ENCODE results near the gene LPP.

The LPP gene

DNA sequence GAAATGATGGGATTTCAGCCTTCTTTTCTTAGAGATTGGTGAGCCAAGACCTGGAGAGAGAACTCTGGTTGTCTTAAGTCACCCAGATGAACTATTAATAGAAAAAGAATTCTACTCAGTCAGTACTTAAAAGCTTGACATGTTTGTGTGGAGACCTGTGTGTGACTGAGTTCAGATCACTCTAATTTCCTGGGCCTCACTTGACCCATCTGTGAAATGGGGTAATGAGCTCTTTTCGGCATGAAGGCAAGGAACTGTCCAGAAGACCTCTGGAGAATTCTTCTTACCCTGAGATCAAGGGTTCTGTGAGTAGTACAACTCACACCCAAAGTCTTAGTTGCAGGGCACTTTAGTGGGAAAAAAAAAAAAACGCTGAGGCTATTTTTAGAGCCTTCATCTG lies 92.9 kb downstream of the LPP start:
- no peak overlapping the region for H3K27ac ChIP-seq
- no peak for DNase-seq (ENCODE audit: low spot score)
- ChIA-PET POLR2A (ENCODE audit: low non-redundant PET) (no interaction called here), CTCF (interaction anchor here (0.7 kb wide), 1 partner anchor 51 kb away, joined by 3 read pairs; no protein-coding TSS in a partner anchor)
- TF ChIP-seq, protein P1, sequence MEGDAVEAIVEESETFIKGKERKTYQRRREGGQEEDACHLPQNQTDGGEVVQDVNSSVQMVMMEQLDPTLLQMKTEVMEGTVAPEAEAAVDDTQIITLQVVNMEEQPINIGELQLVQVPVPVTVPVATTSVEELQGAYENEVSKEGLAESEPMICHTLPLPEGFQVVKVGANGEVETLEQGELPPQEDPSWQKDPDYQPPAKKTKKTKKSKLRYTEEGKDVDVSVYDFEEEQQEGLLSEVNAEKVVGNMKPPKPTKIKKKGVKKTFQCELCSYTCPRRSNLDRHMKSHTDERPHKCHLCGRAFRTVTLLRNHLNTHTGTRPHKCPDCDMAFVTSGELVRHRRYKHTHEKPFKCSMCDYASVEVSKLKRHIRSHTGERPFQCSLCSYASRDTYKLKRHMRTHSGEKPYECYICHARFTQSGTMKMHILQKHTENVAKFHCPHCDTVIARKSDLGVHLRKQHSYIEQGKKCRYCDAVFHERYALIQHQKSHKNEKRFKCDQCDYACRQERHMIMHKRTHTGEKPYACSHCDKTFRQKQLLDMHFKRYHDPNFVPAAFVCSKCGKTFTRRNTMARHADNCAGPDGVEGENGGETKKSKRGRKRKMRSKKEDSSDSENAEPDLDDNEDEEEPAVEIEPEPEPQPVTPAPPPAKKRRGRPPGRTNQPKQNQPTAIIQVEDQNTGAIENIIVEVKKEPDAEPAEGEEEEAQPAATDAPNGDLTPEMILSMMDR (conservative IDR thresholded peaks at IDR 0.05; ENCODE audit: low read depth), result no peak

DNA sequence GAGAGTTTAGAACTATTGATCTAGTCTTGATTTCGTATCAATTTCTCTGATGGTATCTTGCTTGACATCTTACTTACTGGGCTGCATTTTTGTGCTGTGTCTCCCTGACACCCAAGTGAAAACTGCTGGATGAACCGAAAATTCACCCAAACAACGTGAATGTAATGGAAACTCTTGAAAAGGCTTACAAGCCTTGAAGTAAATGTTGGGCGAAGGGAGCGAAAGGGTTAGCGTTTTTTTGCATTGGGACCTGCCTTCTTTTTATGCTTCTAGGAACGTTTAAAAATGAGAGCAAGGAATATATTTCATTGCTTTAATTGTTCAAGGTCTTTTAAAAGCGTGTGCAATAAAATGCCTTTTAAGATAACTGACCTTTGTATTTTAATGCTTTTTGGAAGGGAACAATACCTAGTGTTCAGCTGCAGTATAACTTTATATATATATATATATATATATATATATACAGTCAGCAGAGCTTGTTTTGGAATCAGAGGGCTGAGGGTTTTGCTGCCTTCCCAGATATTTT lies 94.1 kb downstream of the LPP start:
- ChIA-PET POLR2A (ENCODE audit: low non-redundant PET) (no interaction called here), CTCF (interaction anchor here (0.5 to 1.1 kb wide), 2 partner anchors 14 to 462 kb away, joined by 3 to 5 read pairs; no protein-coding TSS in a partner anchor)
- no peak overlapping the region for H3K27ac ChIP-seq

DNA sequence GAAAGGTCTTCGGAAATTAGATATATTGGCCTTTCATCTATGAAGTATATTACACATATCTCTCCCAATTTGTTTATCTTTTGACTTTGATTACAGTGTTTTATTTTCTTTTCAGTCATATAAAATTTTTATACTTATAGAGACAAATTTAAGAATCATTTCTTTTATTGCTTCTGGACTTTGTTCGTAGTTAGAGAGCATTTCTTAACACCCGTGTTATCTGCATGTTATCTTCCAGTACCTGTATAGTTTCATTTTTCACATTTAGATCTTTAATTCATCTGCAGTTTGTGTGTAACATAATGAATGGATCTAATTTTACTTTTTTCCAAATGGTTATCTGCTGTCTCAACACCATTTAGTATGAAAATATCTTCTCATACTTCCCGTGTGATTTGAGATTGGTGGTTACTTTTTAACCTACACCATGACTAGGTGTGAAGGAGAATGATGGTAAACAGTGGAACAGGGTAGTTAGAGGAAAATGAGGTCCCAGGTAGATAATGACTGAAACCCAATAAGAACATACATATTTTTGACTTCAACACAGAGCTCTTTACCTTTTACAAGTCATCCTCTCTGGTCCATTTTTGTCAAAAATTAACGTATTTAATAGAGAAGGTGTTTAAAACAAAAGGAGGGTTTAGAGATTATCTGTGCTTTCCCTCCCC lies 99.3 kb downstream of the LPP start:
- TF ChIP-seq, protein P1 (conservative IDR thresholded peaks at IDR 0.05; ENCODE audit: low read depth), result no peak
- no peak for DNase-seq (ENCODE audit: low spot score)
- POLR2A ChIA-PET (ENCODE audit: low non-redundant PET), result no interaction called here
- CTCF ChIA-PET, result no interaction called here
- no peak overlapping the region for H3K27ac ChIP-seq

More for the DNA sequence above, 94.1 kb downstream of the LPP start:
- DNase-seq (ENCODE audit: low spot score), result no peak
- TF ChIP-seq, protein P1 (conservative IDR thresholded peaks at IDR 0.05; ENCODE audit: low read depth), result no peak

DNA sequence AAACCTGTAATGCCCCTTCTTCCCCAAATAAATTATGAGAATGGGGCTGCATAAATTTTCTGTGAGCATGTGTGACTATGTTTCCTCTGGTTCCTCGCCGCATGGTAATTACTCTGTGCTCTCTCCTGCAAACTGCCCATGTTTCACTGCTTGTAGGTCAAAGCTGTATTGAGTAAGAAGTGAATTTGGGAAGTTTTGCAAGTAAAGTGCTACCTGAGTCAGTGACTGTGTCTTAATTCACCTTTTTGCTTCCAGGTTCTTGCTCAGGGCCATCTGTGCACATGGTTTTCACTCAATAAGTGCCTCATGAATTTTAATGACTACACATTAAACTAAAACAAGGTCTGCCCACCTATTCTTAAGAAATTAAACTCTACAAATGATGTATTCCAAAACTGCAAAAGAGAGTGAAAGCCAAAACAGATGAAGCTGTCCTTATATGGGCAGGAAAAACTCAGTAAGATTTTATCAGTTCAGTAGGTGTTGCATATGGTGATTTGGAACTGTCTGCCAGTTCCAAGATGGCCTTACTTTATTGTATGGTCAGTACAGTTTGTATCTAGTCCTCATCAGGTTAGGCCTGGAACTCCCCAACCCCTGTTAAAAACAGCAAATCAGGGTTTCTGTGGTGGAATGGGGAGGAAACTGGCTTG lies 100.0 kb downstream of the LPP start:
- no peak overlapping the region for H3K27ac ChIP-seq
- CTCF ChIA-PET, result no interaction called here
- POLR2A ChIA-PET (ENCODE audit: low non-redundant PET), result no interaction called here
- no peak for DNase-seq (ENCODE audit: low spot score)
- TF ChIP-seq, protein P1 (conservative IDR thresholded peaks at IDR 0.05; ENCODE audit: low read depth), result no peak

DNA sequence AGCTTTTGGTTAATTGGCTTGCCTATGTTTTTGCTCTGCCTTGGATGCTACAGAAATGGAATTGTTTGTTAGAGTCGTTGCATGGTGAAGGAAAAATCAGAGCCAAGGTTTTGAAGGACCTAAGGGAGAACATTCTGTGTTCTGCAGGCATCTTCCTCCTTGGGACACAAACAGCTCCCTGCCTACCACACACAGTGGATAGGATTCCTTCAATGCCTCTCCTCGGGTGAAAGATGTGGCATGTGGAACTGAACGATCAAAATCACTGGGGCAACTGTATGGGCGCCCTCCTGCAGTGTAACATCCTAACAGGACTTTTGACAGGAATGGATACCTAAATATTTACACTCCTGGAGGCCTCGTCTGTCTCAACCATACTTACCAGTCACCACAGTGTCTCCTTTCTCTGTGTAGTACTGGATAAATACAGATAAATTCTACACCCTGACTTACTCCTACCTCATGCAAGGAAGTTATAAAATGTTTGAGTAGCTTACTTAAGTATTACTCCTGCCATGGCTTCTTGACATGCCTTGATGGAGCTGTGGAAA lies 100.6 kb downstream of the LPP start:
- ChIA-PET CTCF (no interaction called here), POLR2A (ENCODE audit: low non-redundant PET) (no interaction called here)
- no peak for DNase-seq (ENCODE audit: low spot score)
- TF ChIP-seq, protein P1 (conservative IDR thresholded peaks at IDR 0.05; ENCODE audit: low read depth), result no peak
- no peak overlapping the region for H3K27ac ChIP-seq

DNA sequence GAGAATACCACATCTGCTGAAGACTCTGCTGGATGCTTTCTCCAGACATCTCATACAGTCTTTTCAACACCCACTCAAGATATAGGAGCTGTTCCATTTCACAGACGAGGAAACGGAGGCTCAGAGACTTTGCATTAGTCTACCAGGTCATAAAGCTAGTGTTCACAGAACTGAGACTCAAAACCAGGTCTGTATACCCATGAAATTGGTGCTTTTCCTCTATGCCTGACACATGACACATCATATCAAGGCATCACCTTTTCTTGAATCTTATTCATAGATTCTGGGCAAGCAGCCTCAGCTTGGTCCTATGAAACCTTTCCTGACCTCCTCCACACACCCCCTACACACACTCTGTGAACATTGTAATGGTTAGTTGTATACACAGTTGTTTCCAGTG lies 101.2 kb downstream of the LPP start:
- no peak overlapping the region for H3K27ac ChIP-seq
- ChIA-PET CTCF (interaction anchor here (0.6 kb wide), 2 partner anchors 492 to 514 kb away, joined by 3 read pairs; no protein-coding TSS in a partner anchor), POLR2A (ENCODE audit: low non-redundant PET) (no interaction called here)
- TF ChIP-seq, protein P1 (conservative IDR thresholded peaks at IDR 0.05; ENCODE audit: low read depth), result no peak
- DNase-seq (ENCODE audit: low spot score), result no peak
